ENCODE results near the gene HINT1.

The HINT1 gene

GRCh38 chr5:131182839-131183238 is 17.8 kb upstream of the HINT1 start:
- Histone ChIP-seq H2AFZ (ENCODE audit: low read length) (no peak overlapping the region), H3K4me2 (ENCODE audit: low read depth, low read length, poor library complexity, severe bottlenecking) (no peak overlapping the region), H3K79me2 (ENCODE audit: insufficient read depth, low read length) (no peaks in the 10 kb centered on the region)

GRCh38 chr5:131180407-131180806 is 15.4 kb upstream of the HINT1 start:
- H3K27me3 ChIP-seq (ENCODE audit: insufficient read depth, low read length, poor library complexity, severe bottlenecking), result no peaks in the 10 kb centered on the region

More at GRCh38 chr5:131182839-131183238, 17.8 kb upstream of the HINT1 start:
- Histone ChIP-seq H3K4me1 (ENCODE audit: insufficient read depth, low read length, poor library complexity, severe bottlenecking) (no peaks in the 10 kb centered on the region), H3K9me2 (replicated peaks; ENCODE audit: low read depth, low read length) (no peaks in the 10 kb centered on the region), H3K9ac (ENCODE audit: low read depth, low read length, poor library complexity, severe bottlenecking) (no peak overlapping the region), H3K9me3 (ENCODE audit: insufficient read depth, low read depth, low read length) (no peaks in the 10 kb centered on the region), H4K20me1 (ENCODE audit: insufficient read depth, low read length, poor library complexity, severe bottlenecking) (no peaks in the 10 kb centered on the region), H3K4me3 (ENCODE audit: low read length, poor library complexity, severe bottlenecking) (no peak overlapping the region), H3K27me3 (ENCODE audit: insufficient read depth, low read length, poor library complexity, severe bottlenecking) (no peaks in the 10 kb centered on the region), H3F3A (ENCODE audit: low read depth) (no peaks in the 10 kb centered on the region), H3K36me3 (ENCODE audit: insufficient read depth, low read length) (no peaks in the 10 kb centered on the region)
- TF ChIP-seq CTCF (conservative IDR thresholded peaks at IDR 0.05; ENCODE audit: low read length), result no peak
- no peak for TF ChIP-seq EZH2phosphoT487 (IDR thresholded peaks at IDR 0.05; ENCODE audit: borderline replicate concordance)

GRCh38 chr5:131171276-131171810 is 6.3 kb upstream of the HINT1 start:
- Histone ChIP-seq H4K20me1 (ENCODE audit: insufficient read depth, low read length, poor library complexity, severe bottlenecking) (no peaks in the 10 kb centered on the region), H3K4me3 (ENCODE audit: low read length, poor library complexity, severe bottlenecking) (peak overlapping the region; percentile 80), H3K9ac (ENCODE audit: low read depth, low read length, poor library complexity, severe bottlenecking) (peak overlapping the region; percentile 71), H3K4me2 (ENCODE audit: low read depth, low read length, poor library complexity, severe bottlenecking) (peak overlapping the region; percentile 72), H3F3A (ENCODE audit: low read depth) (no peaks in the 10 kb centered on the region), H3K36me3 (ENCODE audit: insufficient read depth, low read length) (no peaks in the 10 kb centered on the region), H3K9me2 (replicated peaks; ENCODE audit: low read depth, low read length) (no peaks in the 10 kb centered on the region), H3K9me3 (ENCODE audit: insufficient read depth, low read depth, low read length) (no peaks in the 10 kb centered on the region), H3K79me2 (ENCODE audit: insufficient read depth, low read length) (peaks cover 18% of the 10 kb centered on the region), H2AFZ (ENCODE audit: low read length) (peak overlapping the region; percentile 59), H3K27me3 (ENCODE audit: insufficient read depth, low read length, poor library complexity, severe bottlenecking) (no peaks in the 10 kb centered on the region), H3K4me1 (ENCODE audit: insufficient read depth, low read length, poor library complexity, severe bottlenecking) (peaks cover 6% of the 10 kb centered on the region)
- TF ChIP-seq EZH2phosphoT487 (IDR thresholded peaks at IDR 0.05; ENCODE audit: borderline replicate concordance), result no peak
- TF ChIP-seq CTCF (conservative IDR thresholded peaks at IDR 0.05; ENCODE audit: low read length), result no peak

More at GRCh38 chr5:131180407-131180806, 15.4 kb upstream of the HINT1 start:
- Histone ChIP-seq H3K9ac (ENCODE audit: low read depth, low read length, poor library complexity, severe bottlenecking) (no peak overlapping the region), H3K9me2 (replicated peaks; ENCODE audit: low read depth, low read length) (no peaks in the 10 kb centered on the region), H3K4me3 (ENCODE audit: low read length, poor library complexity, severe bottlenecking) (no peak overlapping the region), H3K36me3 (ENCODE audit: insufficient read depth, low read length) (no peaks in the 10 kb centered on the region), H3K79me2 (ENCODE audit: insufficient read depth, low read length) (no peaks in the 10 kb centered on the region), H3F3A (ENCODE audit: low read depth) (no peaks in the 10 kb centered on the region), H2AFZ (ENCODE audit: low read length) (no peak overlapping the region), H3K4me1 (ENCODE audit: insufficient read depth, low read length, poor library complexity, severe bottlenecking) (no peaks in the 10 kb centered on the region), H4K20me1 (ENCODE audit: insufficient read depth, low read length, poor library complexity, severe bottlenecking) (no peaks in the 10 kb centered on the region), H3K4me2 (ENCODE audit: low read depth, low read length, poor library complexity, severe bottlenecking) (no peak overlapping the region), H3K9me3 (ENCODE audit: insufficient read depth, low read depth, low read length) (no peaks in the 10 kb centered on the region)
- TF ChIP-seq CTCF (conservative IDR thresholded peaks at IDR 0.05; ENCODE audit: low read length), result no peak
- TF ChIP-seq EZH2phosphoT487 (IDR thresholded peaks at IDR 0.05; ENCODE audit: borderline replicate concordance), result no peak
